Measurements from ENCODE around the gene CAB39. TPM values are rescaled to one million over a fixed set of nuclear protein-coding genes. Genes with fewer than 3 reads are reported as not detected.

The CAB39 gene
- total RNA-seq, 1 experiment from 2014 or later: 52.5 TPM

- DNase-seq: no peak
- Histone ChIP-seq H3F3A (ENCODE audit: low read length, unreplicated experiment) (no peaks in the 10 kb centered on the region), H3K9me3 (ENCODE audit: low read length) (peaks cover 6% of the 10 kb centered on the region; the same call in 1 of the 2 replicates), H3K9me2 (replicated peaks; ENCODE audit: low read length) (no peaks in the 10 kb centered on the region), H3K27ac (ENCODE audit: low read length) (no peak overlapping the region), H2AFZ (ENCODE audit: low read length) (no peak overlapping the region), H3K4me2 (ENCODE audit: low read length) (no peak overlapping the region), H3K9ac (ENCODE audit: low read length) (no peak overlapping the region), H3K36me3 (ENCODE audit: low read depth, low read length) (no peaks in the 10 kb centered on the region), H3K27me3 (ENCODE audit: low read length) (no peaks in the 10 kb centered on the region), H3K4me3 (ENCODE audit: low read length) (no peak overlapping the region), H3K4me1 (ENCODE audit: insufficient read depth, low read length) (no peaks in the 10 kb centered on the region), H3K79me2 (ENCODE audit: low read length) (no peaks in the 10 kb centered on the region), H4K20me1 (ENCODE audit: low read length) (no peaks in the 10 kb centered on the region)
- CTCF ChIA-PET: interaction anchor here (0.6 kb wide), 1 partner anchor 133 kb away, joined by 4 read pairs; no protein-coding TSS in a partner anchor
- intact Hi-C loops (cut with micrococcal nuclease): no loop called here
- BruUV-seq (replicated peaks): no TSS peak
- TF ChIP-seq CTCF (conservative IDR thresholded peaks at IDR 0.05; ENCODE audit: low read depth, low read length): no peak
- TF ChIP-seq EZH2 (IDR thresholded peaks at IDR 0.05; ENCODE audit: low read length, unreplicated experiment): no peak
- TF ChIP-seq EZH2phosphoT487 (IDR thresholded peaks at IDR 0.05; ENCODE audit: borderline replicate concordance, low read length): no peak
- POLR2A ChIA-PET (ENCODE audit: unreplicated experiment): no interaction called here
- no peak for ATAC-seq
Measured at GRCh38 chr2:230843132-230843531, 130.5 kb downstream of the CAB39 start.

GRCh38 chr2:230846360-230846759 lies 133.7 kb downstream of the CAB39 start:
- Histone ChIP-seq H3K27ac (ENCODE audit: low read length) (no peak overlapping the region), H4K20me1 (ENCODE audit: low read length) (no peaks in the 10 kb centered on the region), H3F3A (ENCODE audit: low read length, unreplicated experiment) (no peaks in the 10 kb centered on the region), H3K9me3 (ENCODE audit: low read length) (no peaks in the 10 kb centered on the region), H3K79me2 (ENCODE audit: low read length) (no peaks in the 10 kb centered on the region), H3K9me2 (replicated peaks; ENCODE audit: low read length) (no peaks in the 10 kb centered on the region), H3K27me3 (ENCODE audit: low read length) (no peaks in the 10 kb centered on the region), H3K4me3 (ENCODE audit: low read length) (no peak overlapping the region), H3K36me3 (ENCODE audit: low read depth, low read length) (no peaks in the 10 kb centered on the region), H3K4me2 (ENCODE audit: low read length) (no peak overlapping the region), H3K9ac (ENCODE audit: low read length) (no peak overlapping the region), H2AFZ (ENCODE audit: low read length) (no peak overlapping the region), H3K4me1 (ENCODE audit: insufficient read depth, low read length) (no peaks in the 10 kb centered on the region)
- ATAC-seq (no peak), DNase-seq (no peak)
- no TSS peak for BruUV-seq (replicated peaks)
- no peak for TF ChIP-seq EZH2 (IDR thresholded peaks at IDR 0.05; ENCODE audit: low read length, unreplicated experiment)
- TF ChIP-seq CTCF (conservative IDR thresholded peaks at IDR 0.05; ENCODE audit: low read depth, low read length): no peak
- no peak for TF ChIP-seq EZH2phosphoT487 (IDR thresholded peaks at IDR 0.05; ENCODE audit: borderline replicate concordance, low read length)
- ChIA-PET POLR2A (ENCODE audit: unreplicated experiment) (no interaction called here), CTCF (no interaction called here)
- intact Hi-C loops (cut with micrococcal nuclease): no loop called here

- DNase-seq (peak; percentile 65), ATAC-seq (peak; percentile 80)
- no peaks in the 10 kb centered on the region for H3K4me1 ChIP-seq (ENCODE audit: insufficient read depth, low read length)
- no peaks in the 10 kb centered on the region for H3K9me2 ChIP-seq (replicated peaks; ENCODE audit: low read length)
- intact Hi-C loops (cut with micrococcal nuclease): no loop called here
- no peaks in the 10 kb centered on the region for H3K36me3 ChIP-seq (ENCODE audit: low read depth, low read length)
- no peak overlapping the region for H2AFZ ChIP-seq (ENCODE audit: low read length)
- no peaks in the 10 kb centered on the region for H4K20me1 ChIP-seq (ENCODE audit: low read length)
- H3K27ac ChIP-seq (ENCODE audit: low read length): no peak overlapping the region
- no TSS peak for BruUV-seq (replicated peaks)
- ChIA-PET POLR2A (ENCODE audit: unreplicated experiment) (no interaction called here), CTCF (no interaction called here)
- H3K27me3 ChIP-seq (ENCODE audit: low read length): no peaks in the 10 kb centered on the region
- no peak overlapping the region for H3K4me2 ChIP-seq (ENCODE audit: low read length)
- H3K4me3 ChIP-seq (ENCODE audit: low read length): no peak overlapping the region
- H3K79me2 ChIP-seq (ENCODE audit: low read length): no peaks in the 10 kb centered on the region
- no peak overlapping the region for H3K9ac ChIP-seq (ENCODE audit: low read length)
- TF ChIP-seq EZH2 (IDR thresholded peaks at IDR 0.05; ENCODE audit: low read length, unreplicated experiment): no peak
- TF ChIP-seq CTCF (conservative IDR thresholded peaks at IDR 0.05; ENCODE audit: low read depth, low read length): peak; percentile 77
- no peaks in the 10 kb centered on the region for H3K9me3 ChIP-seq (ENCODE audit: low read length)
- H3F3A ChIP-seq (ENCODE audit: low read length, unreplicated experiment): no peaks in the 10 kb centered on the region
Measured at GRCh38 chr2:230847883-230848388, 135.3 kb downstream of the CAB39 start.

Measured in PC-3 (cell line).